B cell (primary cell): ENCODE data around the gene NUS1. TPM values are rescaled to one million over a fixed set of nuclear protein-coding genes. Genes with fewer than 3 reads are reported as not detected.

ENCODE experiments used
- ATAC-seq: fragments of 200-7000 bp; cut with Tn5 transposase; one replicate; pipeline ENCODE4 v1.10.0; 2021; ENCODE audit warnings: low read depth, mild to moderate bottlenecking, moderate number of reproducible peaks, moderate library complexity
- CTCF ChIA-PET: fragments of 350-600 bp; sonication (Branson Sonifier 250); formaldehyde crosslinking; loops from one replicate; lab custom pipeline; 2021; ENCODE audit warnings: antibody characterized with exemption, inconsistent platforms; lab: Charles Lee
- POLR2A ChIA-PET: fragments of 350-600 bp; sonication (Branson Sonifier 250); formaldehyde crosslinking; loops from one replicate; lab custom pipeline; 2021; ENCODE audit warnings: antibody characterized with exemption; lab: Charles Lee
- DNase-seq: peaks from one replicate; pipeline ENCODE4 v3.0.0; 2013
- H2AFZ ChIP-seq: 2 replicates; pipeline ENCODE4 v1.6.1; 2012; ENCODE audit warnings: mild to moderate bottlenecking, low read depth, low read length; ENCODE audit not compliant: insufficient read depth, poor library complexity, severe bottlenecking
- H3K27ac ChIP-seq, 2 donors: 1 replicate in 1 of 2; 2 replicates in 1 of 2; pipeline ENCODE4 v1.5.1; 2012 to 2013; ENCODE audit warnings: low read length in 2 of 2, mild to moderate bottlenecking in 2 of 2, moderate library complexity in 1 of 2
- H3K27me3 ChIP-seq, 4 experiments: fragments of 200-600 bp in 1 of 4; sonication (generic) in 1 of 4; replicated peaks in 1 of 4; 1 replicate in 2 of 4; 2 replicates in 2 of 4; pipeline versions ENCODE4 v1.6.1 to v1.7.0; 2013 to 2016; ENCODE audit warnings: low read length in 3 of 4, mild to moderate bottlenecking in 2 of 4, mixed read lengths in 1 of 4, moderate library complexity in 1 of 4; ENCODE audit not compliant: insufficient read depth in 4 of 4, control insufficient read depth in 3 of 4; ENCODE audit errors: control extremely low read depth in 1 of 4
- H3K36me3 ChIP-seq, 2 experiments: replicated peaks in 1 of 2; 1 replicate in 1 of 2; 2 replicates in 1 of 2; pipeline versions ENCODE4 v1.6.1 to v1.7.1; 2013; ENCODE audit warnings: low read length in 1 of 2; ENCODE audit not compliant: insufficient read depth in 2 of 2, control insufficient read depth in 1 of 2; ENCODE audit errors: control extremely low read depth in 1 of 2, extremely low read depth in 1 of 2
- H3K4me1 ChIP-seq, 2 donors: fragments of 200-600 bp in 1 of 2; sonication (generic) in 1 of 2; 1 replicate in 1 of 2; 2 replicates in 1 of 2; pipeline versions ENCODE4 v1.5.1 to v1.6.1; 2013 to 2017; ENCODE audit warnings: low read length in 2 of 2; ENCODE audit not compliant: control insufficient read depth in 2 of 2, insufficient read depth in 2 of 2
- H3K4me2 ChIP-seq: replicated peaks from 2 replicates; pipeline ENCODE3; 2012; ENCODE audit warnings: mild to moderate bottlenecking, low read depth, low read length; ENCODE audit not compliant: poor library complexity, severe bottlenecking
- H3K4me3 ChIP-seq, 5 experiments: fragments of 200-600 bp in 1 of 5; sonication (generic) in 1 of 5; 1 replicate in 3 of 5; 2 replicates in 2 of 5; pipeline versions ENCODE4 v1.5.1 to v1.7.0; 2011 to 2016; ENCODE audit warnings: low read length in 4 of 5, mild to moderate bottlenecking in 4 of 5, low read depth in 2 of 5, control low read depth in 1 of 5, moderate library complexity in 1 of 5; ENCODE audit not compliant: insufficient read depth in 1 of 5; ENCODE audit errors: control extremely low read depth in 1 of 5, extremely low read depth in 1 of 5
- H3K79me2 ChIP-seq: fragments of 200-600 bp; sonication (generic); one replicate; pipeline ENCODE4 v1.6.0; 2016; ENCODE audit warnings: low read length; ENCODE audit not compliant: control insufficient read depth, insufficient read depth
- H3K9ac ChIP-seq: fragments of 200-600 bp; sonication (generic); 2 replicates; pipeline ENCODE4 v1.6.1; 2017; ENCODE audit warnings: mild to moderate bottlenecking, low read length, moderate library complexity
- H3K9me3 ChIP-seq, 3 donors: one replicate each; pipeline versions ENCODE4 v1.6.1 to v1.7.1; 2013; ENCODE audit warnings: low read length in 2 of 3; ENCODE audit not compliant: control insufficient read depth in 2 of 3, insufficient read depth in 1 of 3; ENCODE audit errors: control extremely low read depth in 1 of 3
- H4K20me1 ChIP-seq: 2 replicates; pipeline ENCODE4 v1.6.0; 2012; ENCODE audit warnings: mild to moderate bottlenecking, low read length; ENCODE audit not compliant: insufficient read depth, control insufficient read depth, poor library complexity, severe bottlenecking
- H3K27ac Mint-ChIP-seq: one replicate; pipeline ENCODE4 v1.8.0; 2021; ENCODE audit warnings: mixed read lengths
- H3K27me3 Mint-ChIP-seq: one replicate; pipeline ENCODE4 v1.8.0; 2021; ENCODE audit warnings: mixed read lengths
- H3K4me1 Mint-ChIP-seq: one replicate; pipeline ENCODE4 v1.8.0; 2021; ENCODE audit warnings: mixed read lengths
- H3K4me3 Mint-ChIP-seq: one replicate; pipeline ENCODE4 v1.8.0; 2021; ENCODE audit warnings: mixed read lengths
- H3K9me3 Mint-ChIP-seq: one replicate; pipeline ENCODE4 v1.8.0; 2022; ENCODE audit warnings: mixed read lengths; ENCODE audit not compliant: insufficient read depth
- CTCF ChIP-seq: fragments of 200-600 bp; IDR thresholded peaks from one replicate; pipeline ENCODE4 v1.8.0; 2022; ENCODE audit warnings: antibody characterized with exemption, mild to moderate bottlenecking
- EZH2 ChIP-seq: IDR thresholded peaks from 2 replicates; pipeline ENCODE4 v1.6.1; 2012; ENCODE audit warnings: borderline replicate concordance, low read depth, mild to moderate bottlenecking, moderate library complexity, low read length; ENCODE audit not compliant: insufficient read depth, poor library complexity, severe bottlenecking
- WGBS: methylation state at CpG from one replicate; pipeline ENCODE4 v1.1.5; 2013; ENCODE audit warnings: missing lambda C conversion rate; ENCODE audit not compliant: insufficient coverage; 5-methylcytosine and 5-hydroxymethylcytosine counted together
- intact Hi-C: fragments of 100-400 bp; cut with micrococcal nuclease; formaldehyde crosslinking; loops from one replicate; pipeline ENCODE4 v1.10.0; 2022
- polyA plus RNA-seq: library from polyadenylated mRNA; depleted of rRNA; stranded (reverse); fragments of >200 nt; gene quantifications from 2 replicates; pipeline ENCODE4 v1.2.3, GENCODE V29; 2012
- total RNA-seq, 2 donors: library from RNA; stranded (reverse); fragments of 120-200 nt in 1 of 2; gene quantifications; 1 replicate in 1 of 2; 2 replicates in 1 of 2; pipeline versions ENCODE4 v1.2.3 to v1.2.4, GENCODE V29; 2013 to 2022

Gene NUS1
- total and polyA plus RNA-seq, 2 donors (not counting 1 experiment from before 2014, with no cell fraction given): 6.2 to 22.1 TPM

DNA sequence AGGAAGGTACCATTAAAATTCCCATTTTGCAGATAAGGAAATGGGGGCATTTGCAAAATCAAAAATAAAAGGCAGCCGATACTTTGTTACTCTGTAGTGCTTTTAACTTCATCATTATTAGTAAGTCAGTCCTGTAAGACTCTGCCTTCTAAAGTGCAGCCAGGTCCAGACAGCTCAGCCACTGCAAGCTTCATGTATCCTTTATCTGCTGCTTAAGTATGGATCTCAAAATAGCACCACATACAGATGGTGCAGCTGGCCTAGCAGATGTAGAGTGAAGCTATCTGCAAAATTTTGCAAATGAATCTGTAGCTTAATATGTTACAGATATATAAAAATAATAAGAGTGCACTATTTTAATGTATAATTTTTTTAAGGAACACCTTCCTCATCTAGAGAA, 53.4 kb downstream of the NUS1 start:
- no peaks in the 10 kb centered on the region for H3K36me3 ChIP-seq
- H3K4me3 Mint-ChIP-seq: no peak overlapping the region
- no peaks in the 10 kb centered on the region for H3K27me3 ChIP-seq
- no peak for DNase-seq
- H3K9ac ChIP-seq: no peak overlapping the region
- H3K9me3 ChIP-seq: no peaks in the 10 kb centered on the region
- no peak overlapping the region for H3K27ac Mint-ChIP-seq
- WGBS: 100% methylated on average over 1 of the region's 1 CpG
- no peak overlapping the region for H3K27ac ChIP-seq
- no peak for ATAC-seq
- no peaks in the 10 kb centered on the region for H3K79me2 ChIP-seq
- POLR2A ChIA-PET: no interaction called here
- H2AFZ ChIP-seq: no peak overlapping the region
- no peaks in the 10 kb centered on the region for H3K4me1 ChIP-seq
- H3K27me3 Mint-ChIP-seq: peaks cover 4% of the 10 kb centered on the region
- H3K4me3 ChIP-seq: no peak overlapping the region
- H4K20me1 ChIP-seq: no peaks in the 10 kb centered on the region
- H3K4me1 Mint-ChIP-seq: no peaks in the 10 kb centered on the region
- no peak overlapping the region for H3K4me2 ChIP-seq
- intact Hi-C loops: no loop called here
- peaks cover under 1% of the 10 kb centered on the region for H3K9me3 Mint-ChIP-seq
- CTCF ChIA-PET: no interaction called here
- TF ChIP-seq CTCF (no peak), EZH2 (no peak)

DNA sequence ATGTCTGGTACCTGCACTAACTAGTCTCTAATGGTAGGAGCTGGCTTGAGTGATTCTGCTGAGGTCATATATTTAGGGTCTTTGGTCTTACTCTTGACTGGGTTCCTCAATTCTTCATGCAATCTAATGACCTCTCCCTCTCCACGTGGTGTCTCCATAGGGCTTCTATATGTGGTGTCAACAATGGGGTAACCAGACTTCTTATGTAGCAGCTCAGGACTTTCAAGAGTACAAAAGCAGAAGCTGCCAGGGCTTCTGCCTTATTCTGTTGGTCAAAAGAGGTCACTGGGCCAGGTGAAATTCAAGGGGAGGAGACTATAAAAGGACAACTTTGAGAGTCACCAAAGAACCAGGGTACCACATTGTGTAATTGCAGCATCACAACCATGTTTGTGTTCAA, 54.3 kb downstream of the NUS1 start:
- ATAC-seq: no peak

More for the DNA sequence above, 54.3 kb downstream of the NUS1 start:
- CTCF ChIA-PET: no interaction called here
- H3K27me3 ChIP-seq: no peaks in the 10 kb centered on the region
- H3K36me3 ChIP-seq: no peaks in the 10 kb centered on the region
- peaks cover 2% of the 10 kb centered on the region for H3K9me3 Mint-ChIP-seq
- no peak overlapping the region for H3K9ac ChIP-seq
- POLR2A ChIA-PET: no interaction called here
- no peak overlapping the region for H3K27ac ChIP-seq
- H3K27me3 Mint-ChIP-seq: peaks cover 4% of the 10 kb centered on the region
- no peaks in the 10 kb centered on the region for H3K79me2 ChIP-seq
- H3K4me3 Mint-ChIP-seq: no peak overlapping the region
- H3K4me3 ChIP-seq: no peak overlapping the region
- H3K4me1 ChIP-seq: no peaks in the 10 kb centered on the region
- H4K20me1 ChIP-seq: no peaks in the 10 kb centered on the region
- TF ChIP-seq EZH2 (no peak), CTCF (no peak)
- no peaks in the 10 kb centered on the region for H3K9me3 ChIP-seq
- no peak overlapping the region for H2AFZ ChIP-seq
- WGBS: no CpG with 5 or more reads among the region's 1 CpG
- DNase-seq: no peak
- H3K4me2 ChIP-seq: no peak overlapping the region
- H3K27ac Mint-ChIP-seq: no peak overlapping the region
- intact Hi-C loops: no loop called here
- no peaks in the 10 kb centered on the region for H3K4me1 Mint-ChIP-seq
